OCI-LY7 (cell line): Measurements from ENCODE around the gene NNAT.

ENCODE experiments used
- CTCF ChIP-seq: fragments of 200-600 bp; sonication (generic); conservative IDR thresholded peaks from 2 replicates; pipeline ENCODE4 v1.5.1; 2014; ENCODE audit warnings: mild to moderate bottlenecking, antibody characterized with exemption, low read length, moderate library complexity, mixed read lengths
- EZH2phosphoT487 ChIP-seq: fragments of 200-600 bp; sonication (generic); IDR thresholded peaks from 2 replicates; pipeline ENCODE4 v1.6.1; 2018; ENCODE audit warnings: low read depth, borderline replicate concordance, mild to moderate bottlenecking, mixed run types, antibody characterized with exemption, low read length, moderate library complexity, mixed read lengths

GRCh38 chr20:37519508-37520418 lies 1.3 kb upstream of the NNAT start:
- peak; percentile 49; the same call in 1 of the 2 replicates for TF ChIP-seq CTCF
- TF ChIP-seq EZH2phosphoT487, result no peak
